Nephron (organoid): ENCODE measurements around the gene ASIC4.

Experiments
- H3K27ac Mint-ChIP-seq, 3 experiments: 2 replicates each; pipeline ENCODE4 v1.8.0; 2020; ENCODE audit warnings: mixed read lengths in 3 of 3, mild to moderate bottlenecking in 2 of 3, moderate library complexity in 1 of 3
- H3K27me3 Mint-ChIP-seq: 2 replicates; pipeline ENCODE4 v1.8.0; 2021; ENCODE audit warnings: low read depth, mild to moderate bottlenecking, moderate library complexity, mixed read lengths
- H3K36me3 Mint-ChIP-seq: 2 replicates; pipeline ENCODE4 v1.8.0; 2020; ENCODE audit warnings: low read depth, mixed read lengths
- H3K4me1 Mint-ChIP-seq: 2 replicates; pipeline ENCODE4 v1.8.0; 2020; ENCODE audit warnings: mixed read lengths
- H3K4me3 Mint-ChIP-seq, 3 experiments: 2 replicates each; pipeline ENCODE4 v1.8.0; 2020; ENCODE audit warnings: mild to moderate bottlenecking in 3 of 3, mixed read lengths in 3 of 3, moderate library complexity in 2 of 3
- H3K9me3 Mint-ChIP-seq: 2 replicates; pipeline ENCODE4 v1.8.0; 2020; ENCODE audit warnings: mixed read lengths
- TF ChIP-seq, protein P1 (sequence below), 3 experiments: fragments of 200-600 bp; sonication (generic); IDR thresholded peaks; one replicate each; pipeline ENCODE4 v1.5.0; 2021; ENCODE audit warnings: antibody characterized with exemption in 3 of 3; ENCODE audit not compliant: unreplicated experiment in 3 of 3

The ASIC4 gene

DNA sequence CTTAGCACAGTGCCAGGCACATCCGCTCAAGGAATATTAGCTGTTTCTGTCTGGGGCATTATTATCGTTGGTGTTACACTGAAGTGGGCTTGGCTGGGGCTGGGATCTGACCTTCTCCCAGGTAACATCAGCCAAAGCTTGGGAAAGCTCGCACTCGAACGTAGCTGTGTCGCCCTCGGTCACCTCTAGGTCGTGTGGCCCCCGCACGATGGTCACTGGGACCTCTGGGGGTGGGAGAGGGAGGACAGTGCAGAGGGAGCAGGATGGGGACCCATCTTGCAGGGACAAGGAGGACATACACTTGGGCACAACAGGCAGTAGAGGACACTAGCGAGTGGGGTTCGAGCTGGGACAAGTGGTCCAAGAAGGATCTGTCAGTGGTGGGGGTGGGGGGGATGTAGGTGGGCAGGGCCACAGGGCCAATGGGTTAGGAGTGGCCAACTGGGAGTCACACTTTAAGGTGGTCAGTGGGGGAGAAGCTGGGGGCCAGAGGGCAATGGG is 39.2 kb downstream of the ASIC4 start:
- peak overlapping the region; percentile 61 to 76 (median 71) for H3K4me3 Mint-ChIP-seq
- no peak overlapping the region for H3K27ac Mint-ChIP-seq
- H3K4me1 Mint-ChIP-seq = peaks cover 5% of the 10 kb centered on the region
- H3K27me3 Mint-ChIP-seq = peaks cover 14% of the 10 kb centered on the region
- no peaks in the 10 kb centered on the region for H3K9me3 Mint-ChIP-seq
- H3K36me3 Mint-ChIP-seq = peaks cover 9% of the 10 kb centered on the region
- TF ChIP-seq, protein P1, sequence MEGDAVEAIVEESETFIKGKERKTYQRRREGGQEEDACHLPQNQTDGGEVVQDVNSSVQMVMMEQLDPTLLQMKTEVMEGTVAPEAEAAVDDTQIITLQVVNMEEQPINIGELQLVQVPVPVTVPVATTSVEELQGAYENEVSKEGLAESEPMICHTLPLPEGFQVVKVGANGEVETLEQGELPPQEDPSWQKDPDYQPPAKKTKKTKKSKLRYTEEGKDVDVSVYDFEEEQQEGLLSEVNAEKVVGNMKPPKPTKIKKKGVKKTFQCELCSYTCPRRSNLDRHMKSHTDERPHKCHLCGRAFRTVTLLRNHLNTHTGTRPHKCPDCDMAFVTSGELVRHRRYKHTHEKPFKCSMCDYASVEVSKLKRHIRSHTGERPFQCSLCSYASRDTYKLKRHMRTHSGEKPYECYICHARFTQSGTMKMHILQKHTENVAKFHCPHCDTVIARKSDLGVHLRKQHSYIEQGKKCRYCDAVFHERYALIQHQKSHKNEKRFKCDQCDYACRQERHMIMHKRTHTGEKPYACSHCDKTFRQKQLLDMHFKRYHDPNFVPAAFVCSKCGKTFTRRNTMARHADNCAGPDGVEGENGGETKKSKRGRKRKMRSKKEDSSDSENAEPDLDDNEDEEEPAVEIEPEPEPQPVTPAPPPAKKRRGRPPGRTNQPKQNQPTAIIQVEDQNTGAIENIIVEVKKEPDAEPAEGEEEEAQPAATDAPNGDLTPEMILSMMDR (IDR thresholded peaks at IDR 0.05; ENCODE audit: unreplicated experiment in 3 of 3) = no peak

DNA sequence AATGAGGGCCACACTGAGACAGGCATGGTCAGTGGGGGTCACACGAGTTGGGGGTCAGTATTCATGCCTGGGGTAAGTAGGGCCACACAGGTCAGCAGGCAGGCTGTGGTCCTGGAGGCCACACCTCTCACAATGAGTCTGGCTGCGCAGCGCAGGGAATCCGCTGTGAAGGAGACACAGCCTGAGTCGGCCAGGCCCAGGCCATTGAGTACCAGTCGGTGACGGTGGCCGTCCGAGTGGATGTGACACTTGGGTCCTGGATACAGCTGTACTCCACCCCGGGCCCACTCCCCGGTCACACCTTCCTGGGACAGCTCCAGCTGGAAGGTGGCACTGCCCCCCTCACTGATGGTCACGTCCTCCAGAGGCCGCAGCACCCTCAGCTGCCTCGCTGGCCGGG is 40.1 kb downstream of the ASIC4 start:
- H3K27me3 Mint-ChIP-seq = peaks cover 14% of the 10 kb centered on the region
- no peak overlapping the region for H3K27ac Mint-ChIP-seq
- peak overlapping the region in 2 of 3 experiments; percentile 61 to 71 for H3K4me3 Mint-ChIP-seq
- peaks cover 16% of the 10 kb centered on the region for H3K36me3 Mint-ChIP-seq
- no peaks in the 10 kb centered on the region for H3K9me3 Mint-ChIP-seq
- H3K4me1 Mint-ChIP-seq = peaks cover 5% of the 10 kb centered on the region
- TF ChIP-seq, protein P1 (IDR thresholded peaks at IDR 0.05; ENCODE audit: unreplicated experiment in 3 of 3) = no peak

DNA sequence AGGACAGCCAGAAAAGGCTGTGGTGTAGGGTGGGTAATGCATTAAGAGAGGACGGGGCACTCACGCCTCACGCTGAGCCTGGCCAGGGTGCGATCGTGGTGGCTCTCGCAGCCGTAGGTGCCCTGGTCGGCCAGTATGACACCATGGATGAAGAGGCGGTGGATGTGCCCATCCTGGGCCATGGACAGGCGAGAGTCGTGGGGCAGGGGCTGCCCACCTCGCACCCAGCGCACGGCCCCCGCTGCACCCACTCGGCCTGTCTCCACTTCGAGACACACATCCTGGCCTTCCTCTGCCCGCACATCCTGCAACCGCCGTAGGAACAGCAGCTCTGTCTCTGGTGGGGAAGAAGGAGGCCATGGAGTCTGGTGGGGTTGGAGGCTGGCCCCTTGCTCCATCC is 41.7 kb downstream of the ASIC4 start:
- Mint-ChIP-seq H3K4me1 (peaks cover 14% of the 10 kb centered on the region), H3K36me3 (peaks cover 23% of the 10 kb centered on the region), H3K9me3 (no peaks in the 10 kb centered on the region), H3K27me3 (peaks cover 12% of the 10 kb centered on the region), H3K4me3 (no peak overlapping the region), H3K27ac (no peak overlapping the region)
- TF ChIP-seq, protein P1 (IDR thresholded peaks at IDR 0.05; ENCODE audit: unreplicated experiment in 3 of 3) = no peak

DNA sequence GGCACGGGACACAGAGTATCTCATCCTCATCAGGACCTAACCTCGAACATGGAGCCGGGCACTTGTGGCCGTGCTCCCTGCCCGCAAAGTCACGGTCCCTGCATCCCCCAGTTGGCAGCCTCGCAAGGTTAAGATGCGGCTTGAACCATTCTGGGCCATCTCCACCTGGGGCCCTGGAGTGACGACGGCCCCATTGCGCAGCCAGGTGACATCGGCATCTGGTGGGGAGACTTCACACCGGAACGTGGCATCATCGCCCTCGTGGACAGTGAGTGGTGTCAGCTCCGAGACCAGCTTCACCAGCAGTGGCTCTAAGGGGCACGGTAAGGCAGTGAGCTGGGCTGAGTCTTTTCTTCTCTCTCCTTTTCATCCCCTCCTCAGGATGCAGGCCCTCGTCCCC is 42.1 kb downstream of the ASIC4 start:
- TF ChIP-seq, protein P1 (IDR thresholded peaks at IDR 0.05; ENCODE audit: unreplicated experiment in 3 of 3) = no peak
- H3K4me3 Mint-ChIP-seq = no peak overlapping the region
- H3K9me3 Mint-ChIP-seq = no peaks in the 10 kb centered on the region
- peaks cover 10% of the 10 kb centered on the region for H3K27me3 Mint-ChIP-seq
- peaks cover 26% of the 10 kb centered on the region for H3K36me3 Mint-ChIP-seq
- H3K4me1 Mint-ChIP-seq = peaks cover 15% of the 10 kb centered on the region
- H3K27ac Mint-ChIP-seq = no peak overlapping the region

DNA sequence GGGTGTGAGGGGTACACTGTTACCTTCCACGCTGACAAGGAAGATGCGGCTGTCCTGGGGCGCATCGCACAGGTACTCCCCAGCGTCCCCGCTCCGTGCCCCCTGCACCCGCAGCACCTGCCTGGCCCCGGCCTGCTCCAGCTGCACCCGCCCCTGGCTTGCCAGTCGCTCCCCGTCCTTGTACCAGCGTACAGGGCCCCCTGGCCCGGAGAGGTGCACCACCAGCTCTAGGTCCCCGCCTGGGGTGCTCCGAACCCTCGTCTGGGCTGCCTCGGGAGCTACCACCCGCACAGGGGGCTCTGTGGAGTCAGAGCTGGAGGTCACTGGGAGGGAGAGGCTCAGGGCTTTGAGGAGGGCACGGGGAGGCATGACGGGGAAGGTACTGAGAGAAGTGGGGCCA is 43.0 kb downstream of the ASIC4 start:
- H3K4me3 Mint-ChIP-seq = no peak overlapping the region
- TF ChIP-seq, protein P1 (IDR thresholded peaks at IDR 0.05; ENCODE audit: unreplicated experiment in 3 of 3) = no peak
- H3K9me3 Mint-ChIP-seq = no peaks in the 10 kb centered on the region
- H3K36me3 Mint-ChIP-seq = peaks cover 29% of the 10 kb centered on the region
- H3K27ac Mint-ChIP-seq = no peak overlapping the region
- H3K27me3 Mint-ChIP-seq = peaks cover 10% of the 10 kb centered on the region
- peaks cover 22% of the 10 kb centered on the region for H3K4me1 Mint-ChIP-seq
